Endothelial cell of coronary artery (primary cell): ENCODE data around the gene KRT6B. TPM values are rescaled to one million over a fixed set of nuclear protein-coding genes. Genes with fewer than 3 reads are reported as not detected.

Source experiments
- total RNA-seq: library from RNA; depleted of rRNA; stranded (reverse); fragments of >200 nt; gene quantifications from 2 replicates; pipeline ENCODE4 v1.2.3, GENCODE V29; 2014

The KRT6B gene
- total RNA-seq, result under 0.01 TPM in 1 of 2 replicates, not detected in the other

GRCh38 chr12:52452101-52452500 lies at the start of gene KRT6B:
Gene KRT6B, minus strand, starts transcription at chr12:52452146. Its CDS starts 68 bp downstream, at chr12:52452078.

GRCh38 chr12:52493172-52493571 lies 41.2 kb upstream of the KRT6B start, which contains the start of gene KRT6A:
Gene KRT6A, minus strand, starts transcription at chr12:52493257. Its CDS starts 69 bp downstream, at chr12:52493188.

GRCh38 chr12:52473768-52474167 lies 21.8 kb upstream of the KRT6B start, which contains the start of gene KRT6C:
Gene KRT6C, minus strand, starts transcription at chr12:52473805. Its CDS starts 68 bp downstream, at chr12:52473737.

GRCh38 chr12:52434081-52434733 lies 17.7 kb downstream of the KRT6B start, which contains the start of gene KRT75:
Gene KRT75, minus strand, starts transcription at chr12:52434371. Its CDS starts 67 bp downstream, at chr12:52434304.

GRCh38 chr12:52405922-52406385 lies 46.0 kb downstream of the KRT6B start, which contains the start of gene KRT82:
Gene KRT82, minus strand, starts transcription at chr12:52406335. Its CDS starts 58 bp downstream, at chr12:52406277.

Other genes starting within 250 kb of the KRT6B start
- 1,160 and 1,591 TPM in 2 replicates for gene KRT7, start 218.9 kb downstream of the KRT6B start, total RNA-seq
- 0.85 TPM in 1 of 2 replicates, not detected in the other for gene KRT86, start 177.5 kb downstream of the KRT6B start, total RNA-seq
- gene KRT81, start 160.6 kb downstream of the KRT6B start, total RNA-seq, result 0.18 TPM in 1 of 2 replicates, not detected in the other
- gene KRT83, start 130.7 kb downstream of the KRT6B start, total RNA-seq, result not detected in 2 replicates
- gene KRT85, start 84.7 kb downstream of the KRT6B start, total RNA-seq, result not detected in 2 replicates
- gene KRT84, start 66.5 kb downstream of the KRT6B start, total RNA-seq, result not detected in 2 replicates
- not detected in 2 replicates for gene KRT82, start 45.8 kb downstream of the KRT6B start, total RNA-seq
- gene KRT75, start 17.8 kb downstream of the KRT6B start, total RNA-seq, result not detected in 2 replicates
- not detected in 2 replicates for gene KRT6C, start 21.7 kb upstream of the KRT6B start, total RNA-seq
- 0.27 and 0.56 TPM in 2 replicates for gene KRT6A, start 41.1 kb upstream of the KRT6B start, total RNA-seq
- 0.18 and 0.28 TPM in 2 replicates for gene KRT5, start 68.2 kb upstream of the KRT6B start, total RNA-seq
- gene KRT71, start 101.0 kb upstream of the KRT6B start, total RNA-seq, result not detected in 2 replicates
- not detected in 2 replicates for gene KRT74, start 121.7 kb upstream of the KRT6B start, total RNA-seq
- not detected in 2 replicates for gene KRT72, start 149.3 kb upstream of the KRT6B start, total RNA-seq
- not detected in 2 replicates for gene KRT73, start 166.4 kb upstream of the KRT6B start, total RNA-seq
- not detected in 2 replicates for gene KRT2, start 200.1 kb upstream of the KRT6B start, total RNA-seq
- gene KRT1, start 228.3 kb upstream of the KRT6B start, total RNA-seq, result not detected in 2 replicates